H1 (cell line): Measurements from ENCODE around the gene GDF2. TPM values are rescaled to one million over a fixed set of nuclear protein-coding genes. Genes with fewer than 3 reads are reported as not detected.
A peak's percentile ranks its signal among the peaks of the same experiment; 100 is the strongest.

ENCODE experiments used
- CTCF ChIA-PET: fragments of 300-600 bp; sonication (Branson Sonifier 250); formaldehyde crosslinking; loops from one replicate; lab custom pipeline; 2021; ENCODE audit not compliant: partially characterized antibody; lab: Charles Lee
- POLR2A ChIA-PET: fragments of 300-600 bp; sonication (Branson Sonifier 250); formaldehyde crosslinking; loops from one replicate; lab custom pipeline; 2021; ENCODE audit warnings: inconsistent platforms; ENCODE audit not compliant: partially characterized antibody; lab: Charles Lee
- DNase-seq, 2 experiments: peaks; one replicate each; pipeline versions ENCODE4 v3.0.0 to v3.0.0-alpha.2; 2010 to 2022; ENCODE audit warnings: low spot score in 2 of 2, low read depth in 1 of 2, mixed read lengths in 1 of 2
- FAIRE-seq: peaks from 2 replicates; lab custom pipeline; 2011; peaks lifted over from hg19 to GRCh38; lab: Jason Lieb, UNC
- H2AFZ ChIP-seq: 2 replicates; pipeline ENCODE4 v1.8.1; 2012; ENCODE audit warnings: low read length, inconsistent platforms
- H2AK5ac ChIP-seq: 2 replicates; pipeline ENCODE4 v1.6.1; 2013; ENCODE audit warnings: low read depth, low read length
- H2BK120ac ChIP-seq: replicated peaks from 2 replicates; pipeline ENCODE3; 2013; ENCODE audit warnings: low read depth, low read length, inconsistent platforms
- H2BK12ac ChIP-seq: 2 replicates; pipeline ENCODE4 v1.6.1; 2013; ENCODE audit warnings: low read depth, low read length
- H2BK15ac ChIP-seq: 2 replicates; pipeline ENCODE4 v1.6.1; 2013; ENCODE audit warnings: low read length
- H2BK20ac ChIP-seq: 2 replicates; pipeline ENCODE4 v1.6.1; 2013; ENCODE audit warnings: low read length
- H2BK5ac ChIP-seq: 2 replicates; pipeline ENCODE4 v1.6.1; 2013; ENCODE audit warnings: low read depth, low read length
- H3K14ac ChIP-seq: 2 replicates; pipeline ENCODE4 v1.6.1; 2013; ENCODE audit warnings: inconsistent platforms; ENCODE audit not compliant: insufficient read length
- H3K18ac ChIP-seq: 2 replicates; pipeline ENCODE4 v1.6.1; 2013; ENCODE audit warnings: low read length; ENCODE audit errors: extremely low read depth
- H3K23ac ChIP-seq: 2 replicates; pipeline ENCODE4 v1.6.1; 2013; ENCODE audit warnings: inconsistent platforms; ENCODE audit not compliant: insufficient read length
- H3K23me2 ChIP-seq: 2 replicates; pipeline ENCODE4 v1.6.1; 2013; ENCODE audit warnings: low read depth, low read length
- H3K27ac ChIP-seq: 2 replicates; pipeline ENCODE4 v1.6.1; 2011; ENCODE audit warnings: low read depth, low read length, inconsistent platforms
- H3K27me3 ChIP-seq, 4 experiments: replicated peaks in 1 of 4; 1 replicate in 1 of 4; 2 replicates in 3 of 4; pipeline versions ENCODE4 v1.6.1 to v1.8.1; 2011 to 2013; ENCODE audit warnings: low read length in 3 of 4, mild to moderate bottlenecking in 3 of 4, inconsistent platforms in 2 of 4, mixed read lengths in 2 of 4, moderate library complexity in 1 of 4; ENCODE audit not compliant: control insufficient read depth in 3 of 4, insufficient read depth in 3 of 4; ENCODE audit errors: extremely low read depth in 1 of 4
- H3K36me3 ChIP-seq, 4 experiments: 2 replicates each; pipeline versions ENCODE4 v1.6.1 to v1.8.1; 2011 to 2013; ENCODE audit warnings: mild to moderate bottlenecking in 4 of 4, low read length in 3 of 4, moderate library complexity in 2 of 4, control low read depth in 1 of 4, inconsistent platforms in 1 of 4; ENCODE audit not compliant: insufficient read depth in 4 of 4, control insufficient read depth in 2 of 4
- H3K4ac ChIP-seq: replicated peaks from 2 replicates; pipeline ENCODE3; 2013; ENCODE audit warnings: low read length, low read depth, mixed read lengths, inconsistent platforms; ENCODE audit not compliant: insufficient read length
- H3K4me1 ChIP-seq, 4 experiments: replicated peaks in 1 of 4; 1 replicate in 1 of 4; 2 replicates in 3 of 4; pipeline versions ENCODE4 v1.6.1 to v1.8.1; 2011 to 2013; ENCODE audit warnings: low read length in 3 of 4, inconsistent platforms in 2 of 4, mixed read lengths in 1 of 4; ENCODE audit not compliant: insufficient read depth in 4 of 4, control insufficient read depth in 3 of 4
- H3K4me2 ChIP-seq, 2 experiments: 2 replicates each; pipeline versions ENCODE4 v1.6.1 to v1.8.1; 2011 to 2013; ENCODE audit warnings: low read depth in 2 of 2, low read length in 2 of 2, control low read depth in 1 of 2, inconsistent platforms in 1 of 2, mild to moderate bottlenecking in 1 of 2; ENCODE audit not compliant: insufficient read depth in 1 of 2
- H3K4me3 ChIP-seq, 4 experiments: fragments of 200-600, 300-600 bp in 1 of 4; sonication (generic), shearing (Covaris generic), sonication (Bioruptor Twin) in 1 of 4; 2 replicates each; pipeline versions ENCODE4 v1.5.1 to v1.8.1; 2011 to 2016; ENCODE audit warnings: low read length in 4 of 4, low read depth in 3 of 4, control low read depth in 2 of 4, inconsistent platforms in 2 of 4, mild to moderate bottlenecking in 2 of 4, mixed read lengths in 1 of 4, moderate library complexity in 1 of 4; ENCODE audit not compliant: insufficient read depth in 2 of 4; ENCODE audit errors: extremely low read depth in 1 of 4
- H3K56ac ChIP-seq: replicated peaks from 2 replicates; pipeline ENCODE3; 2013; ENCODE audit warnings: low read depth, mild to moderate bottlenecking, mixed read lengths, low read length, inconsistent platforms; ENCODE audit not compliant: insufficient read length
- H3K79me1 ChIP-seq: 2 replicates; pipeline ENCODE4 v1.6.1; 2013; ENCODE audit warnings: low read depth, low read length, control low read depth
- H3K79me2 ChIP-seq, 2 experiments: 2 replicates each; pipeline versions ENCODE4 v1.6.1 to v1.8.1; 2012 to 2013; ENCODE audit warnings: low read length in 2 of 2, mild to moderate bottlenecking in 2 of 2, inconsistent platforms in 1 of 2; ENCODE audit not compliant: insufficient read depth in 2 of 2, control insufficient read depth in 1 of 2
- H3K9ac ChIP-seq, 4 experiments: replicated peaks in 1 of 4; 1 replicate in 1 of 4; 2 replicates in 3 of 4; pipeline versions ENCODE4 v1.6.1 to v1.8.1; 2011 to 2013; ENCODE audit warnings: low read depth in 3 of 4, low read length in 3 of 4, control low read depth in 2 of 4, mild to moderate bottlenecking in 2 of 4, moderate library complexity in 2 of 4, inconsistent platforms in 1 of 4; ENCODE audit errors: extremely low read depth in 1 of 4
- H3K9me3 ChIP-seq, 2 experiments: 2 replicates each; pipeline versions ENCODE4 v1.6.1 to v1.8.1; 2012 to 2013; ENCODE audit warnings: mild to moderate bottlenecking in 2 of 2, moderate library complexity in 2 of 2, control low read depth in 1 of 2, inconsistent platforms in 1 of 2, low read depth in 1 of 2, low read length in 1 of 2, mixed read lengths in 1 of 2; ENCODE audit not compliant: insufficient read depth in 2 of 2
- H4K20me1 ChIP-seq, 2 experiments: replicated peaks in 1 of 2; 2 replicates each; pipeline versions ENCODE3 to v1.8.1; 2011 to 2013; ENCODE audit warnings: inconsistent platforms in 2 of 2, low read length in 2 of 2, mild to moderate bottlenecking in 1 of 2; ENCODE audit not compliant: insufficient read depth in 2 of 2, control insufficient read depth in 1 of 2
- H4K5ac ChIP-seq: 2 replicates; pipeline ENCODE4 v1.6.1; 2013; ENCODE audit warnings: low read length, low read depth, mixed read lengths, inconsistent platforms; ENCODE audit not compliant: insufficient read length
- H4K8ac ChIP-seq: 2 replicates; pipeline ENCODE4 v1.8.0; 2013; ENCODE audit warnings: mild to moderate bottlenecking, moderate library complexity, low read length, inconsistent platforms; ENCODE audit not compliant: insufficient read depth; ENCODE audit errors: extremely low read depth
- H4K91ac ChIP-seq: replicated peaks from 2 replicates; pipeline ENCODE3; 2013; ENCODE audit warnings: low read length, mixed read lengths, inconsistent platforms; ENCODE audit not compliant: insufficient read length
- MAFK ChIP-seq: IDR thresholded peaks from 2 replicates; pipeline ENCODE4 v1.6.1; 2012; ENCODE audit warnings: low read depth, mild to moderate bottlenecking, improper control_type of control experiment, low read length
- RAD21 ChIP-seq, 2 experiments: IDR thresholded peaks in 1 of 2; conservative IDR thresholded peaks in 1 of 2; 2 replicates each; pipeline ENCODE4 v1.6.1; 2011; ENCODE audit warnings: low read depth in 2 of 2, low read length in 2 of 2, improper control_type of control experiment in 1 of 2, inconsistent platforms in 1 of 2, mild to moderate bottlenecking in 1 of 2, moderate library complexity in 1 of 2
- SP1 ChIP-seq: IDR thresholded peaks from 2 replicates; pipeline ENCODE4 v1.6.1; 2011; ENCODE audit warnings: low read depth, low read length
- WGBS, 2 experiments: shearing (Covaris generic) in 1 of 2; methylation state at CpG; one replicate each; pipeline versions ENCODE4 v1.1.6 to v1.1.7; 2013 to 2015; ENCODE audit warnings: low lambda C conversion rate in 2 of 2, mixed read lengths in 2 of 2, inconsistent platforms in 1 of 2, low coverage in 1 of 2, missing lambda C conversion rate in 1 of 2; ENCODE audit not compliant: insufficient replicate concordance in 2 of 2, insufficient coverage in 1 of 2, insufficient read length in 1 of 2; ENCODE audit errors: extremely low coverage in 1 of 2, missing lambda C conversion rate in 1 of 2; 5-methylcytosine and 5-hydroxymethylcytosine counted together
- polyA plus RNA-seq, 7 experiments: library from polyadenylated mRNA; depleted of rRNA in 3 of 7; stranded (reverse) in 5 of 7; unstranded in 2 of 7; fragments of >200 nt in 5 of 7; fragments of 200-250 nt in 2 of 7; gene quantifications; 1 replicate in 5 of 7; 2 replicates in 1 of 7; 4 replicates in 1 of 7; pipeline versions ENCODE4 v1.2.1 to v1.2.3, GENCODE V29; 2011 to 2013; ENCODE audit warnings: missing spikeins in 2 of 7, mixed read lengths in 2 of 7
- total RNA-seq: library from RNA; stranded (reverse); fragmentation: NEBNext Ultra II Directional; extraction: Animal tissue kit (Norgen Biotek cat#: 25700); gene quantifications from 2 replicates; pipeline ENCODE4 v1.2.1, GENCODE V29; 2021
- TF ChIP-seq, protein P1 (sequence below): IDR thresholded peaks from 2 replicates; pipeline ENCODE4 v1.6.1; 2012; ENCODE audit warnings: inconsistent platforms
- TF ChIP-seq, protein P2 (sequence below): IDR thresholded peaks from 2 replicates; pipeline ENCODE4 v1.6.1; 2012; ENCODE audit warnings: inconsistent platforms
- TF ChIP-seq, protein P3 (sequence below), 3 experiments: IDR thresholded peaks; 1 replicate in 2 of 3; 2 replicates in 1 of 3; pipeline versions ENCODE4 v1.5.1 to v1.6.1; 2011; ENCODE audit warnings: low read length in 3 of 3, mild to moderate bottlenecking in 3 of 3, inconsistent platforms in 2 of 3, low read depth in 1 of 3, moderate library complexity in 1 of 3; ENCODE audit not compliant: insufficient read depth in 1 of 3; ENCODE audit errors: control extremely low read depth in 1 of 3

Gene GDF2
- total and polyA plus RNA-seq, 2 of the 8 experiments (the other 6 are each of a cell fraction or from before 2014, with no cell fraction given) = not detected

DNA sequence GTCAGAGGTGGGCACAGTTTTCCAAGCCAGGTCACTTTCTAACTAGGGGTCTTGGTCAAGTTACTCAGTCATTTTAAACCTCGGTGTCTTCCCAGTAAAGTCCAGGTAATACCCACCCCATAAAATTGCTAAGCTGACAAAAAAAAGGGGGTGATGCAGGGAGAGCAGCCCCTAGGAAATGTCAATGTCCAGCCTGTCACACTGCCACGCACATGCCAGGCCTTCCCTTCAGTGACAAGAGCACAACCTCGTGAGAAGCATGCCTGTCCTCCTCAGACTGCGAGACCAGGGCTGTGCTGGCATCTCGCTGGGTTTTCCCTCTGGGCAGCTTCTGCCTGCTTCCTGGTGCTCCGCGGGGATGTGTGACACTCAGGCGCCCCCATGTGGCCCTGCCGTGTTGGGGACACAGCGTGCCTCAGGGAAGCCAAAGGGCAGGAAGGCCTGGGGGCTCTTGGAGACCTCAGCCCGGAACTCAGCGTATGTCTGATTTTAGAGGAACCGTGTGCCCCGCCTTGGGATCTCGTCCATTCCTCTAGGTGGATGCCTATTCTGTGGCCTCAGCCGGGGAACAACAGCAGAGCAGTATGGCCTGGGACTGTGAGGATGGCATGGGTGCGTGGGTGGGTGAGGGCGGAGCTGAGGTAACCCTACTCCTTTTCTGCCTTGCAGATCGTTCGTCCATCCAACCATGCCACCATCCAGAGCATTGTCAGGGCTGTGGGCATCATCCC lies 10.2 kb upstream of the GDF2 start:
- Histone ChIP-seq H3K18ac (no peak overlapping the region), H3K4me2 (no peak overlapping the region), H3K79me2 (no peaks in the 10 kb centered on the region), H3K9ac (no peak overlapping the region), H2BK120ac (no peak overlapping the region), H3K23me2 (no peaks in the 10 kb centered on the region), H2BK20ac (no peak overlapping the region), H3K4me3 (no peak overlapping the region), H3K4ac (no peak overlapping the region), H3K56ac (no peak overlapping the region), H2BK15ac (no peak overlapping the region), H4K8ac (no peak overlapping the region), H4K20me1 (no peaks in the 10 kb centered on the region), H3K9me3 (no peaks in the 10 kb centered on the region), H3K14ac (no peak overlapping the region), H3K27ac (no peak overlapping the region), H2BK5ac (no peak overlapping the region), H3K23ac (no peak overlapping the region), H3K4me1 (peaks cover 0 to 5% (median 0%) of the 10 kb centered on the region in 4 experiments; a peak in 3 of 7 replicates), H2AFZ (peak overlapping the region; percentile 99), H2BK12ac (no peak overlapping the region), H2AK5ac (no peak overlapping the region), H3K79me1 (no peaks in the 10 kb centered on the region), H4K5ac (peak overlapping the region; percentile 18), H4K91ac (no peak overlapping the region), H3K27me3 (no peaks in the 10 kb centered on the region), H3K36me3 (no peaks in the 10 kb centered on the region)
- 37% methylated on average over 18 of the region's 20 CpGs; no CpG with 5 or more reads in 1 of the 2 experiments for WGBS, 2 experiments
- FAIRE-seq (no peak), DNase-seq (peak; percentile 59 to 87)
- POLR2A ChIA-PET = no interaction called here
- TF ChIP-seq SP1 (no peak), RAD21 (IDR thresholded peaks at IDR 0.05 in 1 of 2, conservative IDR thresholded peaks at IDR 0.05 in 1 of 2; ENCODE audit: low read depth in 2 of 2, low read length in 2 of 2) (peak; percentile 96 to 97), MAFK (peak; percentile 17; the same call in 1 of the 2 replicates)
- TF ChIP-seq, protein P1, sequence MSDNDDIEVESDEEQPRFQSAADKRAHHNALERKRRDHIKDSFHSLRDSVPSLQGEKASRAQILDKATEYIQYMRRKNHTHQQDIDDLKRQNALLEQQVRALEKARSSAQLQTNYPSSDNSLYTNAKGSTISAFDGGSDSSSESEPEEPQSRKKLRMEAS = peak; percentile 56
- TF ChIP-seq, protein P2, sequence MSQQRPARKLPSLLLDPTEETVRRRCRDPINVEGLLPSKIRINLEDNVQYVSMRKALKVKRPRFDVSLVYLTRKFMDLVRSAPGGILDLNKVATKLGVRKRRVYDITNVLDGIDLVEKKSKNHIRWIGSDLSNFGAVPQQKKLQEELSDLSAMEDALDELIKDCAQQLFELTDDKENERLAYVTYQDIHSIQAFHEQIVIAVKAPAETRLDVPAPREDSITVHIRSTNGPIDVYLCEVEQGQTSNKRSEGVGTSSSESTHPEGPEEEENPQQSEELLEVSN = 0 out of 2 replicates have a peak, but pooled peaks have one; percentile 16
- TF ChIP-seq, protein P3, sequence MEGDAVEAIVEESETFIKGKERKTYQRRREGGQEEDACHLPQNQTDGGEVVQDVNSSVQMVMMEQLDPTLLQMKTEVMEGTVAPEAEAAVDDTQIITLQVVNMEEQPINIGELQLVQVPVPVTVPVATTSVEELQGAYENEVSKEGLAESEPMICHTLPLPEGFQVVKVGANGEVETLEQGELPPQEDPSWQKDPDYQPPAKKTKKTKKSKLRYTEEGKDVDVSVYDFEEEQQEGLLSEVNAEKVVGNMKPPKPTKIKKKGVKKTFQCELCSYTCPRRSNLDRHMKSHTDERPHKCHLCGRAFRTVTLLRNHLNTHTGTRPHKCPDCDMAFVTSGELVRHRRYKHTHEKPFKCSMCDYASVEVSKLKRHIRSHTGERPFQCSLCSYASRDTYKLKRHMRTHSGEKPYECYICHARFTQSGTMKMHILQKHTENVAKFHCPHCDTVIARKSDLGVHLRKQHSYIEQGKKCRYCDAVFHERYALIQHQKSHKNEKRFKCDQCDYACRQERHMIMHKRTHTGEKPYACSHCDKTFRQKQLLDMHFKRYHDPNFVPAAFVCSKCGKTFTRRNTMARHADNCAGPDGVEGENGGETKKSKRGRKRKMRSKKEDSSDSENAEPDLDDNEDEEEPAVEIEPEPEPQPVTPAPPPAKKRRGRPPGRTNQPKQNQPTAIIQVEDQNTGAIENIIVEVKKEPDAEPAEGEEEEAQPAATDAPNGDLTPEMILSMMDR (IDR thresholded peaks at IDR 0.05; ENCODE audit: control extremely low read depth in 1 of 3, insufficient read depth in 1 of 3, low read depth in 1 of 3, low read length in 3 of 3) = peak; percentile 86 to 96 (median 95)
- CTCF ChIA-PET = interaction anchor here (0.8 to 11.8 kb wide), 32 partner anchors 9 to 317 kb away, joined by 3 to 201 read pairs (median 5); partner anchors contain the start of gene GDF10
